Epithelial cell of alveolus of lung (primary cell): ENCODE results near the gene LHFPL4. TPM values are rescaled to one million over a fixed set of nuclear protein-coding genes. Genes with fewer than 3 reads are reported as not detected.

Experiments used
- total RNA-seq: library from RNA; depleted of rRNA; stranded (reverse); fragments of >200 nt; gene quantifications from 2 replicates; pipeline ENCODE4 v1.2.1, GENCODE V29; 2015

LHFPL4 gene
- total RNA-seq: not detected in 2 replicates

DNA sequence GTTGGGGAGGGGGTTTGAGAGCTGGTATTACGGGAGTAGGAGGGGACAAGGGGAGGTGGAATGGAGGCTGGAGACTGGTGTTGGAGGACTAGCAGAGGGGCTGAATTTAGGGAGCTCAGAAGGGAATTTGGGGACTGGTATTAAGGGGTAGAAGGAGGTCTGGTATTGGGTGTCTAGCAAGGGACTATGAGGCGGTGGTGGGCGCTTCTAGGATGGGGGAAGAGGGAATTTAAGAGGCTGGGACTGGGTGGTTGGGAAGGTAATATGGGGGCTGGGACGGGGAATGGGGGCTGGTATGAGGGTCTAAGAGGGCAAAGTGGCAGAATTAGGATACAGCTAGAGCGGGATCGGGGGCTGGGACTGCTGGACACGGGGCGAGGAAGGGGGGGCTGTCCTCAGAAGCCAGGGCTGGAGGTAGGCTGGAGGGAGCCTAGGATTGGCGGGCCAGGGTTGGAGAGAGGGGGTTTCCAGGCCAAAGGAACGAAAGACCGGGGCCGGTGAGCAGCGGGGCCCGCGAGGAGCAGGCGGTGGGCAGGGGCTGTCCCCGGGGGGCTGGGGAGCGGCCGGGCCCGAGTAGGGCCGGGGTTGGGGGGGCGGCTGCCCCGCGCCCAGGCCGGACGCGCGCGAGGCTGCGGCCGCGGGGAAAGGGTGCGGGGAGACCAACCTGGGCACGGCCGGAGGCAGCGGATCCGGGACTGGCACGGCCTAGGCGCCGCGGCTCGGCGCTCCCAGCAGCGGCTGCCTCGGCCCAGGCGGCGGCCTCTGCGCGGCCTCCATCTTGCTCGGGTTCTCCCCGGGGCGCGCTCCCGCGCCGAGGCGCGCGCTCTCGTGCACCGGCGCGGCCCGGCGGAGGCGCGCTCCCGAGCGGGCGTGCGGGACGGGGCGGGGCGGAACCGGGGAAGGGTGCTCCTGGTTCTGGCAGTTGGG is at the start of gene LHFPL4:
Gene LHFPL4 (minus strand): TSS at position 802 of the 927 bp plus-strand sequence. CDS start 1,143 bp downstream, outside the sequence.

Other genes starting within 250 kb of the LHFPL4 start
- 33.6 and 41.0 TPM in 2 replicates for gene THUMPD3, start 190.8 kb downstream of the LHFPL4 start, total RNA-seq
- gene SETD5, start 156.2 kb downstream of the LHFPL4 start, total RNA-seq: 52.2 and 99.8 TPM in 2 replicates
- gene MTMR14, start 95.7 kb upstream of the LHFPL4 start, total RNA-seq: 26.0 and 30.1 TPM in 2 replicates
- not detected in 2 replicates for gene CPNE9, start 150.0 kb upstream of the LHFPL4 start, total RNA-seq
- gene BRPF1, start 177.9 kb upstream of the LHFPL4 start, total RNA-seq: 10.5 and 11.5 TPM in 2 replicates
- gene OGG1, start 196.1 kb upstream of the LHFPL4 start, total RNA-seq: 13.9 and 18.1 TPM in 2 replicates
- 24.8 and 31.1 TPM in 2 replicates for gene CAMK1, start 216.1 kb upstream of the LHFPL4 start, total RNA-seq
- 98.4 and 133 TPM in 2 replicates for gene TADA3, start 238.7 kb upstream of the LHFPL4 start, total RNA-seq
- 90.5 and 289 TPM in 2 replicates for gene ARPC4, start 239.3 kb upstream of the LHFPL4 start, total RNA-seq